Thymus (tissue), 11 donors: Measurements from ENCODE around the gene CAST. TPM values are rescaled to one million over a fixed set of nuclear protein-coding genes. Genes with fewer than 3 reads are reported as not detected.

Source experiments
- DNase-seq, 9 donors: peaks; one replicate each; pipeline ENCODE4 v3.0.0-alpha.2; 2013; ENCODE audit warnings: low spot score in 9 of 9, low read depth in 6 of 9, missing footprints in 1 of 9
- H3K27ac ChIP-seq, 2 donors: one replicate each; pipeline ENCODE4 v1.5.1; 2013; ENCODE audit warnings: control low read depth in 1 of 2, low read depth in 1 of 2, low read length in 1 of 2, mild to moderate bottlenecking in 1 of 2, moderate library complexity in 1 of 2
- H3K27me3 ChIP-seq, 2 donors: one replicate each; pipeline ENCODE4 v1.5.1; 2013; ENCODE audit warnings: low read length in 1 of 2; ENCODE audit not compliant: control insufficient read depth in 2 of 2, insufficient read depth in 1 of 2
- H3K36me3 ChIP-seq, 2 donors: one replicate each; pipeline ENCODE4 v1.5.1; 2013; ENCODE audit warnings: low read length in 1 of 2, mild to moderate bottlenecking in 1 of 2, moderate library complexity in 1 of 2; ENCODE audit not compliant: control insufficient read depth in 2 of 2, insufficient read depth in 2 of 2
- H3K4me1 ChIP-seq, 2 donors: one replicate each; pipeline ENCODE4 v1.5.1; 2013; ENCODE audit warnings: low read length in 2 of 2; ENCODE audit not compliant: control insufficient read depth in 2 of 2, insufficient read depth in 2 of 2
- H3K4me3 ChIP-seq, 2 donors: one replicate each; pipeline ENCODE4 v1.5.1; 2013; ENCODE audit warnings: low read length in 2 of 2, control low read depth in 1 of 2, mild to moderate bottlenecking in 1 of 2
- H3K9me3 ChIP-seq, 2 donors: one replicate each; pipeline ENCODE4 v1.5.1; 2013; ENCODE audit warnings: low read length in 1 of 2, mild to moderate bottlenecking in 1 of 2; ENCODE audit not compliant: control insufficient read depth in 2 of 2, insufficient read depth in 1 of 2
- WGBS: extraction: QIAGEN DNeasy Blood & Tissue Kit; methylation state at CpG from one replicate; pipeline ENCODE4 v1.1.7; 2013; 5-methylcytosine and 5-hydroxymethylcytosine counted together
- polyA plus RNA-seq: library from polyadenylated mRNA; stranded (reverse); fragments of 200-250 nt; gene quantifications from one replicate; pipeline ENCODE4 v1.2.3, GENCODE V29; 2013
- total RNA-seq: library from RNA; stranded (reverse); fragments of 120-200 nt; gene quantifications from one replicate; pipeline ENCODE4 v1.2.4, GENCODE V29; 2013
- donor health status: healthy.

Gene CAST
- total and polyA plus RNA-seq, 2 donors: 31.4 to 74.6 TPM

- peaks cover 0 to 13% of the 10 kb centered on the region in 2 donors for H3K4me1 ChIP-seq
- H3K4me3 ChIP-seq: peak overlapping the region; percentile 74 to 90
- DNase-seq: peak; percentile 33 to 85 (median 60)
- peaks cover 0 to 6% of the 10 kb centered on the region in 2 donors for H3K9me3 ChIP-seq
- H3K27me3 ChIP-seq: peaks cover 6 to 34% of the 10 kb centered on the region in 2 donors
- WGBS: 10% methylated on average over 23 of the region's 23 CpGs
- peak overlapping the region; percentile 76 to 91 for H3K27ac ChIP-seq
- H3K36me3 ChIP-seq: no peaks in the 10 kb centered on the region
Measured at GRCh38 chr5:96660971-96661854, 963 bp upstream of the CAST start.

DNA sequence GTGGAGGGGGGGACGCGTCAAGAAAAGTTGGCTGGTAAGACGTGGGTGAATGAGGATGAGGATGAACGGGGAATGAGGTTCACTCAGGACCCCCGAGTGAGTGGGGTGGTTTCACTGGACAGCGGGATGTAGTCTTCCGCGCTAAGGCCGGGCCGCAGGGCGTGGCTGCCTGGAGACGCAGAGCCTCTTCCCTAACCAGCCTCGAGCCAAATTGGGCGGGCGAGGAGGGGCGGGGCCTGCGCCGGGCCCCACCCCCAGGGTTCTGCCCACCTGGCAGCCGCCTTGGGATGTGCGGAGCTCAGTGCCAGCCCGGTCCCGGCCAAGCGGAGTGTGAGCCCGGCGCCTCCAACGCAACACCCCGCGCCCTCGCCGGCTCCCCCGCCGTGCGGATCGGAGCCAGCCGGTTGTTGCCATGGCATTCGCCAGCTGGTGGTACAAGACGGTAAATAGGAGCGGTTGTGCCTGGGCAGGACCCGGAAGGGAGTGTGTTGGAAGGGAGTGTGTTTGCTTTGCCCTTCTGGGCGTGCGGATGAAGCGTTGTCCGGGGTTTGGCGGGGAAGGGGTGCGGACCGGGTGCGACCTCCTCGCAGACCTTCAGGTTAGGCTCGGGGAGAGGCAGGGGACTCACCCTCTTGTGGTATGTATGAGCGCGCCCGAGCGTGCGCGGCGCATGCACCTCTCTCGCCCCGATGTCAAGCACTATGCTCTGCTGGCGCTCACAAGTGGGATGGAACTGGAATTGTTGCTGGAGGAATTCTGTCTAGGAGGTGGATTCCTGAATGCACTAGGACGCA lies 746 bp downstream of the CAST start:
- Histone ChIP-seq H3K4me3 (peak overlapping the region; percentile 74 to 90), H3K4me1 (peaks cover 0 to 13% of the 10 kb centered on the region in 2 donors), H3K27ac (peak overlapping the region in 1 of 2 donors; percentile 91), H3K9me3 (peaks cover 0 to 6% of the 10 kb centered on the region in 2 donors), H3K27me3 (peaks cover 6 to 29% of the 10 kb centered on the region in 2 donors), H3K36me3 (no peaks in the 10 kb centered on the region)
- WGBS: under 1% methylated on average over 60 of the region's 60 CpGs
- DNase-seq: peak; percentile 51 to 89 (median 79)

DNA sequence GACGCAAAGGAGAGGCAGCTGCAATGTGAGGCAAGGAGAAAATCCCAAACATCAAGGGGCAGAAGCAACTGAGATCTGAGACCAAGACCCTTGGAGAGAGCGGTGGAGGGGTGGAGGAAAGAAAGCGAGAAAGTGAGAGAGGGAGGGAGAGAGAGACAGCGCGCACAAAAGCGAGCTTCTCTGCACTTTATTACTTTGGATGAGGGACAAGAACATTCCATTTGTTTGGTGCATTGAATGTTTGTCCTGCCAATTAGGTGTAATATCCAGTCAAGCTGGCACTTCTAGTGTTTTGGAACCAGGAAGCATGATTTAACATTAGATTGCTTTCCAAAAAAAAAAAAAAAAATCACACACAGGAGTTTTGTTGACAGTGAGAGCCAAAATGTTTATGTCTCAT lies 1.4 kb downstream of the CAST start:
- H3K4me3 ChIP-seq: peak overlapping the region; percentile 74 to 90
- no peak for DNase-seq
- H3K27me3 ChIP-seq: peaks cover 6 to 29% of the 10 kb centered on the region in 2 donors
- H3K36me3 ChIP-seq: no peaks in the 10 kb centered on the region
- H3K4me1 ChIP-seq: peaks cover 0 to 13% of the 10 kb centered on the region in 2 donors
- WGBS: 79% methylated on average over 6 of the region's 6 CpGs
- peaks cover 0 to 6% of the 10 kb centered on the region in 2 donors for H3K9me3 ChIP-seq
- no peak overlapping the region for H3K27ac ChIP-seq

DNA sequence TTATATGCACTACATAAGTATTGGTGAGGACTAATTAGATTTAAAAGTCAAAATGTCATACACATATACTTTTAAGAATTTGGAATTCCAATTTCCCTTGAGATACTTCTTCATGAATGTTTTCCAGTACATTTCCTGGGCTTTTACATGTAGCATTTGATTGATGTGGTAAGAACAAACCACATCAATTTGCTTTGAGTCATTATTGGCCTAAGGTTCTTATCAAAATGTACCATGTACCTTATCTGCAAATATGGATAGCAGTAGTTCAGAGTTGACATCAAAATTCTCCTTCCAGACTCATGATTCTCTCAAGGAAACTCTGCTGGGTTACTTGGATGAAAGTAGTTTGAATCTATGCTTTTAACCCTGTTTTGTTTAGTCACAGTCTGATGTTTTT lies 2.5 kb downstream of the CAST start:
- no peak overlapping the region for H3K4me3 ChIP-seq
- no peak overlapping the region for H3K27ac ChIP-seq
- H3K4me1 ChIP-seq: peaks cover 0 to 13% of the 10 kb centered on the region in 2 donors
- H3K36me3 ChIP-seq: no peaks in the 10 kb centered on the region
- DNase-seq: no peak
- peaks cover 6 to 26% of the 10 kb centered on the region in 2 donors for H3K27me3 ChIP-seq
- peaks cover 0 to 6% of the 10 kb centered on the region in 2 donors for H3K9me3 ChIP-seq

DNA sequence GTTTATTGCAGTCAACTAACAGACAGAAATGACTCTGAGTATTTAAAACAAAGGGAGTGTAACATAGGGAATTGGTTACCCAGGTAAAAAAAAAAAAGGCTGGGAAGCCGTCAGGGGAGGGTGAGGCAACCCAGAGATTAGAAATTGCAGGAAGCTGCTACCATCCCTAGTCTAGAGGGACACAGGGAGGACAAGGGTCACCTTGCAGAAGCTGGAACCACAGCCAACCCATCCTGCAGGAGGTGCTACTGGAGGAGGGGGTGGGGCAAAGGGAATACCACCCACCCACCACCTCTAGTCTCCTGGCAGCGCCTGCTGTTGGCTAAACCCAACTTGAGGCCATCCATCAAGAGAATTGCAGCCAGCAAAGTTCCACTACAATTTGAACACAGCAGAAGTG lies 6.5 kb downstream of the CAST start:
- no peaks in the 10 kb centered on the region for H3K4me1 ChIP-seq

DNA sequence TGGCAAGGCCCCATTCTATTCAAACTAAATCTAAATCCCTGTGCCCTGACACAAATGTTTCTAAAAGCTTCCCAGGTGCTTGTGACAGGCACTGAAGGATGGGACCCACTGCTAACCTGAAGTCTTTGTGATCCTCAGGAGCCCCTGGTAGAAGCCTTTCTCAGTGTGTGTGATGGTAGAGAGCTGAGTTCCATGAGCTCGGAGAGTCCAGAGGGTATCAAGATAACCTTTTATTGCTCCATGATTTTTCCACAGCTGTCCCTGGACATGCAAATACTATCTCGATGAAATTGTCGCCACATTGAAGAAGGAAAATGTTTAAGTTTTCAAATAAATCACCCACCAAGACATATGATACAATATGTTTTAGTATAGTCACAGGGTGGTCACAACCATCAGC lies 7.7 kb downstream of the CAST start:
- no peaks in the 10 kb centered on the region for H3K4me1 ChIP-seq
- H3K27ac ChIP-seq: no peak overlapping the region
- H3K4me3 ChIP-seq: no peak overlapping the region
- no peaks in the 10 kb centered on the region for H3K9me3 ChIP-seq
- DNase-seq: no peak
- no peaks in the 10 kb centered on the region for H3K36me3 ChIP-seq
- H3K27me3 ChIP-seq: no peaks in the 10 kb centered on the region
- 96% methylated on average over 3 of the region's 3 CpGs for WGBS

More for the DNA sequence above, 6.5 kb downstream of the CAST start:
- Histone ChIP-seq H3K27me3 (peaks cover under 1 to 3% of the 10 kb centered on the region in 2 donors), H3K36me3 (no peaks in the 10 kb centered on the region), H3K27ac (no peak overlapping the region), H3K4me3 (no peak overlapping the region), H3K9me3 (no peaks in the 10 kb centered on the region)
- DNase-seq: no peak
- 98% methylated on average over 2 of the region's 2 CpGs for WGBS

DNA sequence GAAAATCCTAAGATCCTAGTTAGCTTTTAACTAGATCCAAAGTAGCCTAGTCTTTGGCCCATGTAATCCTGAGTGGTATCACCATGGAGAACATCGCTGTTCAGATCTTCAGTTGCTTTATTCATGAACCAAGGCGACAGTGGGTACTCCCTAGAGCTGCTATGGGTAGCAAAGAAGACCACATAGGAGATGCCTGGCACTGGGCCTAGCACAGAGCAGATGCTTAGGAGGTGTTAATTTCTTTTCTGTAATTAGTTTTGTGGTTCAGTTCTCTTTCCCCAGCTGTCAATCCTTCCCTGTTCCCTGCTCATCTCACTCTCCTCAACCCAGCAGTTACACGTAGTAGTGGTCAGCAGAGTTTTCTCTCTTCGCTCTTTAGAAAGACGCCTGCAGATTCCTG lies 9.3 kb downstream of the CAST start:
- WGBS: 98% methylated on average over 5 of the region's 5 CpGs
- Histone ChIP-seq H3K4me3 (no peak overlapping the region), H3K4me1 (no peaks in the 10 kb centered on the region), H3K9me3 (no peaks in the 10 kb centered on the region), H3K36me3 (no peaks in the 10 kb centered on the region), H3K27ac (no peak overlapping the region), H3K27me3 (no peaks in the 10 kb centered on the region)
- no peak for DNase-seq

- Histone ChIP-seq H3K9me3 (no peaks in the 10 kb centered on the region), H3K4me3 (no peak overlapping the region), H3K27me3 (no peaks in the 10 kb centered on the region), H3K36me3 (no peaks in the 10 kb centered on the region), H3K4me1 (no peaks in the 10 kb centered on the region), H3K27ac (no peak overlapping the region)
- no peak for DNase-seq
Measured at GRCh38 chr5:96673127-96673526, 11.0 kb downstream of the CAST start.

DNA sequence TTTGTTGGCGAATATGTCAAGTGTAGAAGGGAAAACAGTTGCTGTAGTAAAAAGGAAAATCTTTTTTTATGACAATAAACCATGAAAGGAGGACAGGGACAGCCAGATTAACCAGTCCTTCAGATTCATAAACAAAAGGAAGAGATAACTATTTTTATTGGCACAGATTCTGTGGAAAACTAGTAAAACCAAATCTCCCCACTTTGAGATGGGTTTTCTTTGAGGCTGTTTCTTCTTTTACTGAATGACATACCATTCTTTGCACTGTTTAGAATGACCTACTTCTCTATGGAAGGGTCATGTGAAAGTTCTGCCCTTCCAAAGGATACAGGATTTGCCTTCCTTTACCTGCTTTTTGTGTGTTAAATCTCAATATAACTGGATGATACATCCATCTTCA lies 13.7 kb downstream of the CAST start:
- 100% methylated on average over 1 of the region's 1 CpG for WGBS
- Histone ChIP-seq H3K4me1 (no peaks in the 10 kb centered on the region), H3K9me3 (no peaks in the 10 kb centered on the region), H3K27ac (no peak overlapping the region), H3K4me3 (no peak overlapping the region), H3K27me3 (no peaks in the 10 kb centered on the region), H3K36me3 (no peaks in the 10 kb centered on the region)
- no peak for DNase-seq
